GM12891 (cell line): Measurements from ENCODE around the gene SALL4.
"Not testable (repeated sequence)": the region's sequence is repeated elsewhere in the genome, so short reads cannot be mapped to it uniquely, and the experiment has no call there.

Experiments
- DNase-seq: peaks from one replicate; pipeline ENCODE4 v3.0.0; 2011; ENCODE audit warnings: low spot score; ENCODE audit not compliant: insufficient read length
- FAIRE-seq: peaks from 2 replicates; lab custom pipeline; 2011; peaks lifted over from hg19 to GRCh38; lab: Jason Lieb, UNC
- PAX5 ChIP-seq: IDR thresholded peaks from 2 replicates; pipeline ENCODE4 v1.6.1; 2011; ENCODE audit warnings: low read length, moderate library complexity, mild to moderate bottlenecking; ENCODE audit not compliant: insufficient read depth, severe bottlenecking
- POLR2A ChIP-seq: IDR thresholded peaks from 2 replicates; pipeline ENCODE4 v1.6.1; 2011; ENCODE audit warnings: low read depth, low read length, control low read depth
- POLR2AphosphoS5 ChIP-seq: IDR thresholded peaks from 2 replicates; pipeline ENCODE4 v1.6.1; 2011; ENCODE audit warnings: low read depth, low read length, control low read depth
- POU2F2 ChIP-seq: IDR thresholded peaks from 2 replicates; pipeline ENCODE4 v1.6.1; 2011; ENCODE audit warnings: low read depth, mild to moderate bottlenecking, control low read depth, low read length, moderate library complexity
- SPI1 ChIP-seq: IDR thresholded peaks from 2 replicates; pipeline ENCODE4 v1.6.1; 2011; ENCODE audit warnings: low read depth, low read length, control low read depth
- TAF1 ChIP-seq: IDR thresholded peaks from 2 replicates; pipeline ENCODE4 v1.6.1; 2011; ENCODE audit warnings: low read depth, low read length, control low read depth

SALL4 gene

GRCh38 chr20:51750770-51751388 is 51.4 kb downstream of the SALL4 start:
- DNase-seq (no peak), FAIRE-seq (no peak)
- TF ChIP-seq SPI1 (no peak), PAX5 (no peak), TAF1 (no peak), POLR2A (no peak)

- no peak for DNase-seq
- no peak for FAIRE-seq
Measured at GRCh38 chr20:51750037-51750769, 52.1 kb downstream of the SALL4 start.

GRCh38 chr20:51749674-51750036 is 52.7 kb downstream of the SALL4 start:
- FAIRE-seq (no peak), DNase-seq (no peak)
- no peak for TF ChIP-seq POU2F2
- TF ChIP-seq POLR2A: no peak
- no peak for TF ChIP-seq PAX5
- no peak for TF ChIP-seq POLR2AphosphoS5
- TF ChIP-seq TAF1: no peak
- no peak for TF ChIP-seq SPI1

More at GRCh38 chr20:51750037-51750769, 52.1 kb downstream of the SALL4 start:
- TF ChIP-seq POU2F2 (no peak), POLR2AphosphoS5 (no peak), PAX5 (no peak), POLR2A (no peak), TAF1 (no peak), SPI1 (no peak)

- FAIRE-seq: no peak
- no peak for DNase-seq
- no peak for TF ChIP-seq POLR2A
- TF ChIP-seq PAX5: no peak
- TF ChIP-seq POU2F2: no peak
- no peak for TF ChIP-seq TAF1
- no peak for TF ChIP-seq SPI1
- TF ChIP-seq POLR2AphosphoS5: no peak
Measured at GRCh38 chr20:51747182-51747911, 55.0 kb downstream of the SALL4 start.

GRCh38 chr20:51745804-51746203 is 56.5 kb downstream of the SALL4 start:
- TF ChIP-seq TAF1 (no peak), PAX5 (no peak), POLR2AphosphoS5 (no peak), POLR2A (no peak), SPI1 (no peak), POU2F2 (no peak)
- FAIRE-seq: no peak
- DNase-seq: no peak

GRCh38 chr20:51740838-51741237 is 61.5 kb downstream of the SALL4 start:
- TF ChIP-seq TAF1 (no peak), POLR2AphosphoS5 (no peak), POU2F2 (no peak), POLR2A (no peak), SPI1 (no peak)
- DNase-seq (no peak), FAIRE-seq (no peak)

GRCh38 chr20:51740308-51740707 is 62.0 kb downstream of the SALL4 start:
- DNase-seq, FAIRE-seq: not testable (repeated sequence)

- no peak for FAIRE-seq
- TF ChIP-seq SPI1 (no peak), PAX5 (no peak), POLR2A (no peak), TAF1 (no peak), POLR2AphosphoS5 (no peak), POU2F2 (no peak)
- DNase-seq: no peak
Measured at GRCh38 chr20:51739722-51740249, 62.5 kb downstream of the SALL4 start.

- TF ChIP-seq SPI1: no peak
- no peak for TF ChIP-seq PAX5
- TF ChIP-seq TAF1: no peak
- TF ChIP-seq POLR2AphosphoS5: no peak
- TF ChIP-seq POU2F2: no peak
- TF ChIP-seq POLR2A: no peak
- no peak for FAIRE-seq
- DNase-seq: no peak
Measured at GRCh38 chr20:51738877-51739447, 63.4 kb downstream of the SALL4 start.

GRCh38 chr20:51738261-51738660 is 64.1 kb downstream of the SALL4 start:
- FAIRE-seq, DNase-seq: not testable (repeated sequence)
